HepG2 (cell line): Measurements from ENCODE around the gene CHD9NB. TPM values are rescaled to one million over a fixed set of nuclear protein-coding genes. Genes with fewer than 3 reads are reported as not detected.

Experiments used
- ATAC-seq: fragments of 200-7000 bp; cut with Tn5 transposase; 3 replicates; pipeline ENCODE4 v1.9.1; 2020; ENCODE audit warnings: mild to moderate bottlenecking, moderate library complexity
- BruUV-seq: library from RNA; stranded (reverse); fragments of 400-500 nt; replicated peaks from 2 replicates; lab custom pipeline; 2021; lab: Mats Ljungman, UMichigan
- CTCF ChIA-PET: fragments of 300-600 bp; formaldehyde crosslinking; extraction: SDS; loops from one replicate; lab custom pipeline; 2021; ENCODE audit warnings: low total read pairs, inconsistent platforms, low intra/inter-chr PET ratio; lab: Yijun Ruan, JAX
- POLR2A ChIA-PET: fragments of 350-600 bp; sonication (Branson Sonifier 250); formaldehyde crosslinking; loops from one replicate; lab custom pipeline; 2020; ENCODE audit warnings: antibody characterized with exemption, inconsistent platforms; lab: Yijun Ruan, JAX
- DNase-seq: peaks from one replicate; pipeline ENCODE4 v3.0.0-alpha.2; 2015; ENCODE audit warnings: low spot score
- FAIRE-seq: peaks from 3 replicates; lab custom pipeline; 2011; peaks lifted over from hg19 to GRCh38; lab: Jason Lieb, UNC
- H2AFZ ChIP-seq: one replicate; pipeline ENCODE4 v1.6.1; 2011; ENCODE audit warnings: low read length, inconsistent platforms
- H3K27ac ChIP-seq: fragments of 300-600 bp; 3 replicates; pipeline ENCODE4 v1.8.0; 2011; ENCODE audit warnings: mixed run types, mild to moderate bottlenecking, mixed read lengths, low read length, inconsistent platforms; ENCODE audit not compliant: insufficient read depth; ENCODE audit errors: extremely low read length
- H3K27me3 ChIP-seq, 2 experiments: fragments of 200-600 bp in 1 of 2; 2 replicates in 1 of 2; 3 replicates in 1 of 2; pipeline versions ENCODE4 v1.6.0 to v1.8.0; 2011; ENCODE audit warnings: low read length in 2 of 2, mild to moderate bottlenecking in 2 of 2, moderate library complexity in 2 of 2, inconsistent platforms in 1 of 2; ENCODE audit not compliant: insufficient read depth in 2 of 2, control insufficient read depth in 1 of 2
- H3K36me3 ChIP-seq, 2 experiments: fragments of 200-600 bp in 1 of 2; replicated peaks in 1 of 2; 2 replicates in 1 of 2; 3 replicates in 1 of 2; pipeline versions ENCODE4 v1.5.1 to v1.8.0; 2011; ENCODE audit warnings: low read length in 2 of 2, inconsistent platforms in 1 of 2; ENCODE audit not compliant: insufficient read depth in 2 of 2, control insufficient read depth in 1 of 2
- H3K4me1 ChIP-seq: 2 replicates; pipeline ENCODE4 v1.5.1; 2012; ENCODE audit warnings: low read length, inconsistent platforms; ENCODE audit not compliant: insufficient read depth
- H3K4me2 ChIP-seq: 2 replicates; pipeline ENCODE4 v1.6.0; 2011; ENCODE audit warnings: low read depth, low read length, inconsistent platforms
- H3K4me3 ChIP-seq, 3 experiments: fragments of 200-600 bp in 1 of 3; sonication (generic), shearing (Covaris generic) in 1 of 3; replicated peaks in 1 of 3; 2 replicates each; pipeline ENCODE4 v1.5.1; 2011 to 2016; ENCODE audit warnings: low read length in 3 of 3, inconsistent platforms in 2 of 3, low read depth in 2 of 3, mild to moderate bottlenecking in 2 of 3, control low read depth in 1 of 3, mixed read lengths in 1 of 3; ENCODE audit not compliant: insufficient read depth in 1 of 3
- H3K79me2 ChIP-seq: one replicate; pipeline ENCODE4 v1.6.1; 2011; ENCODE audit warnings: low read length, inconsistent platforms; ENCODE audit not compliant: insufficient read depth
- H3K9ac ChIP-seq: 2 replicates; pipeline ENCODE4 v1.6.0; 2011; ENCODE audit warnings: mild to moderate bottlenecking, low read depth, low read length, inconsistent platforms; ENCODE audit not compliant: insufficient read depth
- H3K9me3 ChIP-seq: 2 replicates; pipeline ENCODE4 v1.5.1; 2012; ENCODE audit warnings: mild to moderate bottlenecking, low read length
- H4K20me1 ChIP-seq: 2 replicates; pipeline ENCODE4 v1.6.0; 2011; ENCODE audit warnings: inconsistent platforms, mild to moderate bottlenecking, low read length, moderate library complexity; ENCODE audit not compliant: insufficient read depth
- AHR ChIP-seq: IDR thresholded peaks from 2 replicates; pipeline ENCODE4 v1.6.1; 2018; ENCODE audit warnings: missing genetic modification reagents, missing compliant biosample characterization
- HMGA1 ChIP-seq: sonication (generic); formaldehyde crosslinking; conservative IDR thresholded peaks from 2 replicates; pipeline ENCODE4 v1.4.0; 2020; ENCODE audit warnings: missing genetic modification reagents
- KLF15 ChIP-seq: sonication (generic); formaldehyde crosslinking; IDR thresholded peaks from 2 replicates; pipeline ENCODE4 v1.8.1; 2023; ENCODE audit warnings: borderline replicate concordance, mild to moderate bottlenecking, inconsistent platforms, missing genetic modification reagents, mixed read lengths
- NRL ChIP-seq: sonication (generic); formaldehyde crosslinking; IDR thresholded peaks from 2 replicates; pipeline ENCODE4 v1.5.0; 2020; ENCODE audit warnings: missing genetic modification reagents, mild to moderate bottlenecking, moderate library complexity, borderline replicate concordance
- POLR2A ChIP-seq, 2 experiments: IDR thresholded peaks; 2 replicates each; pipeline ENCODE4 v1.6.1; 2011; ENCODE audit warnings: low read depth in 2 of 2, low read length in 2 of 2, mild to moderate bottlenecking in 1 of 2, moderate library complexity in 1 of 2; ENCODE audit not compliant: insufficient read depth in 1 of 2
- PRPF4 ChIP-seq: fragments of 200-400 bp; formaldehyde crosslinking; IDR thresholded peaks from 2 replicates; pipeline ENCODE4 v1.6.1; 2016; ENCODE audit warnings: low read length, low read depth; ENCODE audit not compliant: poor library complexity, severe bottlenecking
- ZFP82 ChIP-seq: sonication (generic); formaldehyde crosslinking; IDR thresholded peaks from 2 replicates; pipeline ENCODE4 v1.5.1; 2020; ENCODE audit warnings: mild to moderate bottlenecking, missing genetic modification reagents, borderline replicate concordance
- ZNF33A ChIP-seq: sonication (generic); formaldehyde crosslinking; IDR thresholded peaks from 2 replicates; pipeline ENCODE4 v1.5.1; 2020; ENCODE audit warnings: missing genetic modification reagents, mild to moderate bottlenecking, moderate library complexity, borderline replicate concordance
- ZNF383 ChIP-seq: sonication (generic); formaldehyde crosslinking; IDR thresholded peaks from 2 replicates; pipeline ENCODE4 v1.4.0; 2020; ENCODE audit warnings: missing genetic modification reagents, mild to moderate bottlenecking, borderline replicate concordance
- WGBS: methylation state at CpG from one replicate; pipeline ENCODE4 v1.1.6; 2017; ENCODE audit warnings: low lambda C conversion rate; 5-methylcytosine and 5-hydroxymethylcytosine counted together
- in situ Hi-C: cut with HindIII; loops from 2 replicates; pipeline ENCODE4 v1.10.0; 2017; ENCODE audit warnings: low pct_unique_long_range_greater_than_20kb; ENCODE audit not compliant: extremely low pct_ligation_motif_present
- intact Hi-C: fragments of 100-400 bp; cut with micrococcal nuclease; formaldehyde crosslinking; loops from one replicate; pipeline ENCODE4 v1.10.0; 2022; ENCODE audit not compliant: unreplicated experiment
- polyA plus RNA-seq, 8 experiments: library from polyadenylated mRNA; depleted of rRNA in 3 of 8; stranded (reverse) in 7 of 8; unstranded in 1 of 8; fragments of >200 nt; fragmentation: Illumina TruSeq in 4 of 8; extraction: Trizol in 4 of 8; gene quantifications; 2 replicates each; pipeline versions ENCODE4 v1.2.1 to v1.2.3, GENCODE V29; 2011 to 2016; ENCODE audit warnings: low read depth in 4 of 8, missing spikeins in 1 of 8, mixed read lengths in 1 of 8; ENCODE audit not compliant: insufficient read depth in 1 of 8
- total RNA-seq, 5 experiments: library from RNA; depleted of rRNA; stranded (reverse); fragments of >200 nt; fragmentation: Illumina TruSeq; extraction: Trizol; gene quantifications; 2 replicates each; pipeline ENCODE4 v1.2.3, GENCODE V29; 2016; ENCODE audit warnings: low read depth in 1 of 5
- TF ChIP-seq, protein P1 (sequence below): IDR thresholded peaks from 2 replicates; pipeline ENCODE4 v1.6.1; 2016; ENCODE audit warnings: control low read depth
- TF ChIP-seq, protein P2 (sequence below): sonication (generic); formaldehyde crosslinking; IDR thresholded peaks from 2 replicates; pipeline ENCODE4 v1.4.0; 2020; ENCODE audit warnings: mild to moderate bottlenecking, missing genetic modification reagents, borderline replicate concordance
- TF ChIP-seq, protein P3 (sequence below): sonication (generic); formaldehyde crosslinking; conservative IDR thresholded peaks from 2 replicates; pipeline ENCODE4 v1.4.0; 2020; ENCODE audit warnings: missing genetic modification reagents
- TF ChIP-seq, protein P4 (sequence below): sonication (generic); formaldehyde crosslinking; IDR thresholded peaks from 2 replicates; pipeline ENCODE4 v1.8.0; 2022; ENCODE audit warnings: missing genetic modification reagents, mild to moderate bottlenecking, inconsistent platforms, borderline replicate concordance

Gene CHD9NB
- total and polyA plus RNA-seq, 2 of the 13 experiments (the other 11 are each of a cell fraction or from before 2014, with no cell fraction given) = 0.17 to 0.18 TPM

DNA sequence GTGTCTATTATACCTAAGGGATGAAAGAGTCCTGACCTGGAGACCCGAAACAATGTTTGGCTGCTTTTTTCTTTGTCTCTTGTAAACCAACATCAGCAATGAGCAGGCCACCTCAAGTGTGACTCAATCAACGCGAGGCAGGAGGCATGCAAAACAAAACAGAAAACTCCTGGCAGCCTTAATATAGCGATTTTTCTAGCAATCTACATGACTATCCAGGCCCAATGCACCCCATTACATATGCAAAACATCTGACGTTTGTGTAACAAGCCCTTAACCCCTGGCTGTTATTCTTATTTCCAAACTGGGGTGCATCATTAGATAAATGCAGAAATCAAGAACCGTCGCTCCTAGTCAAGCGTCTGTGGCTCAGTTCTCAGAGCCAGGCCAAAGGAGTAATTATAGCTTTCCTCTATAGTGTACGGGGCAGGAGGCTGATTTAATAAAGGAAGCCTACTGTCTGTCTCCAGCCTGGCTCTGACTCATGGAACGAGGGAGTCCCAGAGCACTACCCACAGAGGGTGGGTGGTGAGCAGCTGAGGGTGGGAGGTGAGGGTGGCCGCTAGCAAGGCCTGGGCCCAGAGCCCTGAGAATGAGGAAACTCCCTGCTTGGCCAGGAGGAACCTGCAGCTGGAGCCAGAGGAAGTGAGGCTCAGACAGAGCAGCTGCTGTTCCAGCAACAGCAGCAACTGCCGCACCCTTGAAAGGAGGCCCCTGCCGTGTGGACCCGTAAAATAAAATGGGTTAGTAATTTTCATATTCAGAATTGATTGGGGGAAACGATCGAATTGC lies 46.0 kb upstream of the CHD9NB start:
- Histone ChIP-seq H3K4me1 (peaks cover 49% of the 10 kb centered on the region), H3K4me3 (peak overlapping the region; percentile 57 to 74 (median 67)), H3K79me2 (peaks cover 18% of the 10 kb centered on the region), H3K27me3 (no peaks in the 10 kb centered on the region; a peak in 1 of 5 replicates), H2AFZ (no peak overlapping the region), H3K27ac (peak overlapping the region; percentile 78), H3K4me2 (peak overlapping the region; percentile 93), H3K36me3 (no peaks in the 10 kb centered on the region), H3K9ac (peak overlapping the region; percentile 74), H3K9me3 (no peaks in the 10 kb centered on the region), H4K20me1 (peaks cover 4% of the 10 kb centered on the region; the same call in 1 of the 2 replicates)
- FAIRE-seq (no peak), DNase-seq (peak; percentile 48), ATAC-seq (peak; percentile 65)
- TSS peak; percentile 100 for BruUV-seq
- in situ Hi-C loops (no loop called here), intact Hi-C loops (loop anchor here (1.0 kb wide), 2 partner anchors 32 to 43 kb away; no protein-coding TSS in a partner anchor)
- ChIA-PET POLR2A (interaction anchor here (1.1 to 3.2 kb wide), 9 partner anchors 8 to 50 kb away, joined by 3 to 35 read pairs (median 5); partner anchors contain the start of genes CHD9 and CHD9NB), CTCF (no interaction called here)
- WGBS = 51% methylated on average over 16 of the region's 16 CpGs
- TF ChIP-seq KLF15 = no peak
- TF ChIP-seq NRL (CRISPR knock-in tag) = no peak
- no peak for TF ChIP-seq HMGA1 (CRISPR knock-in tag)
- TF ChIP-seq, protein P1, sequence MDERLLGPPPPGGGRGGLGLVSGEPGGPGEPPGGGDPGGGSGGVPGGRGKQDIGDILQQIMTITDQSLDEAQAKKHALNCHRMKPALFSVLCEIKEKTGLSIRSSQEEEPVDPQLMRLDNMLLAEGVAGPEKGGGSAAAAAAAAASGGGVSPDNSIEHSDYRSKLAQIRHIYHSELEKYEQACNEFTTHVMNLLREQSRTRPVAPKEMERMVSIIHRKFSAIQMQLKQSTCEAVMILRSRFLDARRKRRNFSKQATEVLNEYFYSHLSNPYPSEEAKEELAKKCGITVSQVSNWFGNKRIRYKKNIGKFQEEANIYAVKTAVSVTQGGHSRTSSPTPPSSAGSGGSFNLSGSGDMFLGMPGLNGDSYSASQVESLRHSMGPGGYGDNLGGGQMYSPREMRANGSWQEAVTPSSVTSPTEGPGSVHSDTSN (CRISPR knock-in tag) = no peak
- TF ChIP-seq, protein P2, sequence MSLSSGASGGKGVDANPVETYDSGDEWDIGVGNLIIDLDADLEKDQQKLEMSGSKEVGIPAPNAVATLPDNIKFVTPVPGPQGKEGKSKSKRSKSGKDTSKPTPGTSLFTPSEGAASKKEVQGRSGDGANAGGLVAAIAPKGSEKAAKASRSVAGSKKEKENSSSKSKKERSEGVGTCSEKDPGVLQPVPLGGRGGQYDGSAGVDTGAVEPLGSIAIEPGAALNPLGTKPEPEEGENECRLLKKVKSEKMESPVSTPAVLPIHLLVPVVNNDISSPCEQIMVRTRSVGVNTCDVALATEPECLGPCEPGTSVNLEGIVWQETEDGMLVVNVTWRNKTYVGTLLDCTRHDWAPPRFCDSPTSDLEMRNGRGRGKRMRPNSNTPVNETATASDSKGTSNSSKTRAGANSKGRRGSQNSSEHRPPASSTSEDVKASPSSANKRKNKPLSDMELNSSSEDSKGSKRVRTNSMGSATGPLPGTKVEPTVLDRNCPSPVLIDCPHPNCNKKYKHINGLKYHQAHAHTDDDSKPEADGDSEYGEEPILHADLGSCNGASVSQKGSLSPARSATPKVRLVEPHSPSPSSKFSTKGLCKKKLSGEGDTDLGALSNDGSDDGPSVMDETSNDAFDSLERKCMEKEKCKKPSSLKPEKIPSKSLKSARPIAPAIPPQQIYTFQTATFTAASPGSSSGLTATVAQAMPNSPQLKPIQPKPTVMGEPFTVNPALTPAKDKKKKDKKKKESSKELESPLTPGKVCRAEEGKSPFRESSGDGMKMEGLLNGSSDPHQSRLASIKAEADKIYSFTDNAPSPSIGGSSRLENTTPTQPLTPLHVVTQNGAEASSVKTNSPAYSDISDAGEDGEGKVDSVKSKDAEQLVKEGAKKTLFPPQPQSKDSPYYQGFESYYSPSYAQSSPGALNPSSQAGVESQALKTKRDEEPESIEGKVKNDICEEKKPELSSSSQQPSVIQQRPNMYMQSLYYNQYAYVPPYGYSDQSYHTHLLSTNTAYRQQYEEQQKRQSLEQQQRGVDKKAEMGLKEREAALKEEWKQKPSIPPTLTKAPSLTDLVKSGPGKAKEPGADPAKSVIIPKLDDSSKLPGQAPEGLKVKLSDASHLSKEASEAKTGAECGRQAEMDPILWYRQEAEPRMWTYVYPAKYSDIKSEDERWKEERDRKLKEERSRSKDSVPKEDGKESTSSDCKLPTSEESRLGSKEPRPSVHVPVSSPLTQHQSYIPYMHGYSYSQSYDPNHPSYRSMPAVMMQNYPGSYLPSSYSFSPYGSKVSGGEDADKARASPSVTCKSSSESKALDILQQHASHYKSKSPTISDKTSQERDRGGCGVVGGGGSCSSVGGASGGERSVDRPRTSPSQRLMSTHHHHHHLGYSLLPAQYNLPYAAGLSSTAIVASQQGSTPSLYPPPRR (CRISPR knock-in tag) = no peak
- TF ChIP-seq, protein P3, sequence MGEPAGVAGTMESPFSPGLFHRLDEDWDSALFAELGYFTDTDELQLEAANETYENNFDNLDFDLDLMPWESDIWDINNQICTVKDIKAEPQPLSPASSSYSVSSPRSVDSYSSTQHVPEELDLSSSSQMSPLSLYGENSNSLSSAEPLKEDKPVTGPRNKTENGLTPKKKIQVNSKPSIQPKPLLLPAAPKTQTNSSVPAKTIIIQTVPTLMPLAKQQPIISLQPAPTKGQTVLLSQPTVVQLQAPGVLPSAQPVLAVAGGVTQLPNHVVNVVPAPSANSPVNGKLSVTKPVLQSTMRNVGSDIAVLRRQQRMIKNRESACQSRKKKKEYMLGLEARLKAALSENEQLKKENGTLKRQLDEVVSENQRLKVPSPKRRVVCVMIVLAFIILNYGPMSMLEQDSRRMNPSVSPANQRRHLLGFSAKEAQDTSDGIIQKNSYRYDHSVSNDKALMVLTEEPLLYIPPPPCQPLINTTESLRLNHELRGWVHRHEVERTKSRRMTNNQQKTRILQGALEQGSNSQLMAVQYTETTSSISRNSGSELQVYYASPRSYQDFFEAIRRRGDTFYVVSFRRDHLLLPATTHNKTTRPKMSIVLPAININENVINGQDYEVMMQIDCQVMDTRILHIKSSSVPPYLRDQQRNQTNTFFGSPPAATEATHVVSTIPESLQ = no peak
- 0 out of 4 replicates have a peak, but pooled peaks of 1 of the 2 experiments have one; percentile 39 for TF ChIP-seq POLR2A (IDR thresholded peaks at IDR 0.05; ENCODE audit: insufficient read depth in 1 of 2, low read depth in 2 of 2, low read length in 2 of 2)
- TF ChIP-seq, protein P4, sequence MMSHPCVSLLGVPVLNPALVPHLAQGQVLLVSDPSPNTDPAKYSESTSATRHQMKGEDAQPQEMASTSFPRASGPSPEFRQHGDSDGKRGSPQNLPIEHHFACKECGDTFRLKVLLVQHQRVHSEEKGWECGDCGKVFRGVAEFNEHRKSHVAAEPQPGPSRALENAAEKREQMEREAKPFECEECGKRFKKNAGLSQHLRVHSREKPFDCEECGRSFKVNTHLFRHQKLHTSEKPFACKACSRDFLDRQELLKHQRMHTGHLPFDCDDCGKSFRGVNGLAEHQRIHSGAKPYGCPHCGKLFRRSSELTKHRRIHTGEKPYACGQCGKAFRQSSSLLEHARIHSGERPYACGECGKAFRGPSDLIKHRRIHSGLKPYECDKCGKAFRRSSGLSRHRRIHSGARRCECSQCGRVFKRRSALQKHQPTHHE (CRISPR knock-in tag) = no peak
- TF ChIP-seq AHR (CRISPR knock-in tag) = no peak
- TF ChIP-seq ZNF33A = no peak
- TF ChIP-seq ZNF383 (CRISPR knock-in tag) = no peak
- no peak for TF ChIP-seq ZFP82 (CRISPR knock-in tag)
- no peak for TF ChIP-seq PRPF4
